ENCODE data around the gene POLR1E. TPM values are rescaled to one million over a fixed set of nuclear protein-coding genes. Genes with fewer than 3 reads are reported as not detected.

Gene POLR1E
- polyA plus RNA-seq, 3 donors from 2014 or later = 12.1 to 19.3 (median 16.7) TPM

GRCh38 chr9:37539634-37540033, 53.9 kb downstream of the POLR1E start:
- no peak overlapping the region for H3K27ac Mint-ChIP-seq
- no peaks in the 10 kb centered on the region for H3K9me3 Mint-ChIP-seq
- no peaks in the 10 kb centered on the region for H3K4me1 Mint-ChIP-seq
- no peak for DNase-seq
- H3K4me3 Mint-ChIP-seq = no peak overlapping the region
- H3K36me3 Mint-ChIP-seq = peaks cover 0 to 9% (median 7%) of the 10 kb centered on the region in 3 donors
- H3K27me3 Mint-ChIP-seq (ENCODE audit: low read depth in 3 of 3) = peaks cover 0 to 4% (median 0%) of the 10 kb centered on the region in 3 donors

- H3K27me3 Mint-ChIP-seq (ENCODE audit: low read depth in 3 of 3) = peaks cover 0 to 4% (median 0%) of the 10 kb centered on the region in 3 donors
- H3K4me1 Mint-ChIP-seq = no peaks in the 10 kb centered on the region
- no peak for DNase-seq
- H3K9me3 Mint-ChIP-seq = no peaks in the 10 kb centered on the region
- H3K36me3 Mint-ChIP-seq = peaks cover 0 to 9% (median 7%) of the 10 kb centered on the region in 3 donors
- no peak overlapping the region for H3K4me3 Mint-ChIP-seq
- H3K27ac Mint-ChIP-seq = no peak overlapping the region
These were observed 54.9 kb downstream of the POLR1E start for GRCh38 chr9:37540634-37541033.

- H3K27ac Mint-ChIP-seq = no peak overlapping the region
- H3K9me3 Mint-ChIP-seq = no peaks in the 10 kb centered on the region
These were observed 55.7 kb downstream of the POLR1E start for GRCh38 chr9:37541465-37541864.

GRCh38 chr9:37542488-37542887, 56.7 kb downstream of the POLR1E start:
- Mint-ChIP-seq H3K9me3 (peaks cover 0 to 1% (median 0%) of the 10 kb centered on the region in 6 donors), H3K27me3 (ENCODE audit: low read depth in 3 of 3) (peaks cover 0 to 4% (median 0%) of the 10 kb centered on the region in 3 donors), H3K4me1 (no peaks in the 10 kb centered on the region), H3K27ac (no peak overlapping the region), H3K36me3 (peaks cover 0 to 7% (median 7%) of the 10 kb centered on the region in 3 donors), H3K4me3 (no peak overlapping the region)
- DNase-seq = no peak

More at GRCh38 chr9:37541465-37541864, 55.7 kb downstream of the POLR1E start:
- Mint-ChIP-seq H3K27me3 (ENCODE audit: low read depth in 3 of 3) (peaks cover 0 to 4% (median 0%) of the 10 kb centered on the region in 3 donors), H3K36me3 (peaks cover 0 to 10% (median 7%) of the 10 kb centered on the region in 3 donors), H3K4me1 (no peaks in the 10 kb centered on the region), H3K4me3 (no peak overlapping the region)
- DNase-seq = no peak

GRCh38 chr9:37542895-37543294, 57.1 kb downstream of the POLR1E start:
- Mint-ChIP-seq H3K4me3 (no peak overlapping the region), H3K36me3 (peaks cover 0 to 7% (median 7%) of the 10 kb centered on the region in 3 donors), H3K4me1 (no peaks in the 10 kb centered on the region), H3K27me3 (ENCODE audit: low read depth in 3 of 3) (peaks cover 0 to 4% (median 0%) of the 10 kb centered on the region in 3 donors), H3K27ac (no peak overlapping the region), H3K9me3 (peaks cover 0 to 1% (median 0%) of the 10 kb centered on the region in 6 donors)
- no peak for DNase-seq

GRCh38 chr9:37543468-37543867, 57.7 kb downstream of the POLR1E start:
- Mint-ChIP-seq H3K27me3 (ENCODE audit: low read depth in 3 of 3) (peaks cover 0 to 4% (median 0%) of the 10 kb centered on the region in 3 donors), H3K4me3 (no peak overlapping the region), H3K27ac (no peak overlapping the region), H3K9me3 (peaks cover 0 to 1% (median 0%) of the 10 kb centered on the region in 6 donors), H3K4me1 (no peaks in the 10 kb centered on the region), H3K36me3 (peaks cover 0 to 7% (median 7%) of the 10 kb centered on the region in 3 donors)
- no peak for DNase-seq

GRCh38 chr9:37547328-37547878, 61.7 kb downstream of the POLR1E start:
- Mint-ChIP-seq H3K4me1 (no peaks in the 10 kb centered on the region), H3K27ac (no peak overlapping the region), H3K27me3 (ENCODE audit: low read depth in 3 of 3) (peaks cover 0 to 4% (median 0%) of the 10 kb centered on the region in 3 donors), H3K4me3 (no peak overlapping the region), H3K9me3 (peaks cover 0 to 1% (median 0%) of the 10 kb centered on the region in 6 donors), H3K36me3 (peaks cover 0 to 7% (median 0%) of the 10 kb centered on the region in 3 donors)
- DNase-seq = no peak

GRCh38 chr9:37549527-37549926, 63.8 kb downstream of the POLR1E start:
- H3K36me3 Mint-ChIP-seq = peaks cover 0 to 5% (median 0%) of the 10 kb centered on the region in 3 donors
- peak overlapping the region in 1 of 6 donors; percentile 2 for H3K27ac Mint-ChIP-seq
- H3K4me3 Mint-ChIP-seq = no peak overlapping the region
- H3K27me3 Mint-ChIP-seq (ENCODE audit: low read depth in 3 of 3) = peaks cover 0 to 2% (median 0%) of the 10 kb centered on the region in 3 donors
- no peaks in the 10 kb centered on the region for H3K4me1 Mint-ChIP-seq
- DNase-seq = no peak
- H3K9me3 Mint-ChIP-seq = peaks cover 0 to 1% (median 0%) of the 10 kb centered on the region in 6 donors

GRCh38 chr9:37550781-37551180, 65.0 kb downstream of the POLR1E start:
- no peak for DNase-seq
- no peak overlapping the region for H3K4me3 Mint-ChIP-seq
- H3K4me1 Mint-ChIP-seq = no peaks in the 10 kb centered on the region
- peaks cover 0 to 1% (median 0%) of the 10 kb centered on the region in 6 donors for H3K9me3 Mint-ChIP-seq
- H3K27ac Mint-ChIP-seq = no peak overlapping the region
- peaks cover 0 to 4% (median 0%) of the 10 kb centered on the region in 3 donors for H3K36me3 Mint-ChIP-seq
- H3K27me3 Mint-ChIP-seq (ENCODE audit: low read depth in 3 of 3) = peaks cover 0 to 4% (median 0%) of the 10 kb centered on the region in 3 donors

- DNase-seq = no peak
- H3K27ac Mint-ChIP-seq = no peak overlapping the region
- H3K4me1 Mint-ChIP-seq = no peaks in the 10 kb centered on the region
- H3K9me3 Mint-ChIP-seq = peaks cover 0 to 1% (median 0%) of the 10 kb centered on the region in 6 donors
- H3K27me3 Mint-ChIP-seq (ENCODE audit: low read depth in 3 of 3) = peaks cover 0 to 4% (median 0%) of the 10 kb centered on the region in 3 donors
- peaks cover 0 to 1% (median 0%) of the 10 kb centered on the region in 3 donors for H3K36me3 Mint-ChIP-seq
- H3K4me3 Mint-ChIP-seq = no peak overlapping the region
These were observed 65.7 kb downstream of the POLR1E start for GRCh38 chr9:37551468-37551867.

- Mint-ChIP-seq H3K27ac (no peak overlapping the region), H3K27me3 (ENCODE audit: low read depth in 3 of 3) (peaks cover 0 to 4% (median 0%) of the 10 kb centered on the region in 3 donors), H3K36me3 (no peaks in the 10 kb centered on the region), H3K9me3 (peaks cover 0 to 1% (median 0%) of the 10 kb centered on the region in 6 donors), H3K4me3 (no peak overlapping the region), H3K4me1 (no peaks in the 10 kb centered on the region)
- no peak for DNase-seq
These were observed 66.1 kb downstream of the POLR1E start for GRCh38 chr9:37551888-37552287.

Other genes with a start within 250 kb of the POLR1E start
- 100 to 1,000 TPM in 1 of 3 donors, 10 to 100 TPM in 2; 78.3 to 141 (median 84.9) TPM for gene GRHPR, start 63.3 kb upstream of the POLR1E start, polyA plus RNA-seq
- 1 to 10 TPM in 1 of 3 donors, under 1 TPM in 1, not detected in 1; 0.72 to 1.2 TPM for gene ZBTB5, start 20.5 kb upstream of the POLR1E start, polyA plus RNA-seq
- gene FBXO10, start 90.4 kb downstream of the POLR1E start, polyA plus RNA-seq = 1 to 10 TPM in 1 of 3 donors, under 1 TPM in 1, not detected in 1; 0.49 to 1.1 TPM
- gene TOMM5, start 106.6 kb downstream of the POLR1E start, polyA plus RNA-seq = 100 to 1,000 TPM; 174 to 205 (median 183) TPM
- gene FRMPD1, start 165.0 kb downstream of the POLR1E start, polyA plus RNA-seq = not detected

Data from immature natural killer cell (primary cell).